ENCODE data around the gene TPH1. TPM values are rescaled to one million over a fixed set of nuclear protein-coding genes. Genes with fewer than 3 reads are reported as not detected.
"Not testable (repeated sequence)": the region's sequence is repeated elsewhere in the genome, so short reads cannot be mapped to it uniquely, and the experiment has no call there.

TPH1 gene
- total RNA-seq, 1 donor from 2014 or later = not detected

DNA sequence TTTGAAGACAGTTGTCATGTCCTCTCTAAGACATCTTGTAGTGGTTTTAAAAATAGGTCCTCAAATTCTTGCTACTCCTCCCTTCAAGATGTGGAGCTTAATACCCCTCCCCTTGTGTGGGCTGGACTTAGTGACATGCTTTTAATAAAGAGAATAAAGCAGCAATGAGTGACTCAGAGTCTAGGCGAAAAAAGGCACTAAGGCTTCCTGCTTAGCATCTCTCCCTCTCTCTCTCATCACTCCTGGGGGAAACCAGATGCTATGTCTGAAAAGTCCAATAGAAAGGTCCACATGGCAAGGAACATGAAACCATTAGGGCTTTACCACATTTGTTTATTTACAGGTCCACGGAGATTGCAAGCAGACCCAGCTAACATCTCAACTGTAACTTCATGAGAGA, 44.9 kb downstream of the TPH1 start:
- TF ChIP-seq, protein P1, sequence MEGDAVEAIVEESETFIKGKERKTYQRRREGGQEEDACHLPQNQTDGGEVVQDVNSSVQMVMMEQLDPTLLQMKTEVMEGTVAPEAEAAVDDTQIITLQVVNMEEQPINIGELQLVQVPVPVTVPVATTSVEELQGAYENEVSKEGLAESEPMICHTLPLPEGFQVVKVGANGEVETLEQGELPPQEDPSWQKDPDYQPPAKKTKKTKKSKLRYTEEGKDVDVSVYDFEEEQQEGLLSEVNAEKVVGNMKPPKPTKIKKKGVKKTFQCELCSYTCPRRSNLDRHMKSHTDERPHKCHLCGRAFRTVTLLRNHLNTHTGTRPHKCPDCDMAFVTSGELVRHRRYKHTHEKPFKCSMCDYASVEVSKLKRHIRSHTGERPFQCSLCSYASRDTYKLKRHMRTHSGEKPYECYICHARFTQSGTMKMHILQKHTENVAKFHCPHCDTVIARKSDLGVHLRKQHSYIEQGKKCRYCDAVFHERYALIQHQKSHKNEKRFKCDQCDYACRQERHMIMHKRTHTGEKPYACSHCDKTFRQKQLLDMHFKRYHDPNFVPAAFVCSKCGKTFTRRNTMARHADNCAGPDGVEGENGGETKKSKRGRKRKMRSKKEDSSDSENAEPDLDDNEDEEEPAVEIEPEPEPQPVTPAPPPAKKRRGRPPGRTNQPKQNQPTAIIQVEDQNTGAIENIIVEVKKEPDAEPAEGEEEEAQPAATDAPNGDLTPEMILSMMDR (conservative IDR thresholded peaks at IDR 0.05; ENCODE audit: low read depth, low read length) = no peak
- no peak overlapping the region for H3K4me3 ChIP-seq (ENCODE audit: low read depth, low read length)
- no peak for DNase-seq (ENCODE audit: low read depth)

DNA sequence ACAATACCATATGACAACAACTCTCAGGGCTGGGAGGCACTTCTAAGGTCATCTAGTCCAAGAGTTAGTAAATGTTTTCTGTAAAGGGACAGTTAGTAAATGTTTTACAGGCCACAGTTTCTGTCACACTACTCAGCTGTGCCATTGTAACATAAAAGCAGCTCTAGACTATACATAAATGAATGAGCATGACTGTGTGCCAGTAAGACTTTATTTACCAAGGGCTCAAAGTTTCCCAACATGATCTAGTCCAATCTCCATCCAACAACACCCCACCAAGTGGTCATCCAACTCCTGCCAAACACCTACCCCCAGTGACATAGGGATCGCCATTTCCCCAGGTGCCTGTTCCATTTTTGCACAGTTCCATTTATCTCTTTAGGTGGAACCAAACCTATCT, 45.3 kb downstream of the TPH1 start:
- TF ChIP-seq, protein P1 (conservative IDR thresholded peaks at IDR 0.05; ENCODE audit: low read depth, low read length) = no peak
- no peak overlapping the region for H3K4me3 ChIP-seq (ENCODE audit: low read depth, low read length)
- no peak for DNase-seq (ENCODE audit: low read depth)

DNA sequence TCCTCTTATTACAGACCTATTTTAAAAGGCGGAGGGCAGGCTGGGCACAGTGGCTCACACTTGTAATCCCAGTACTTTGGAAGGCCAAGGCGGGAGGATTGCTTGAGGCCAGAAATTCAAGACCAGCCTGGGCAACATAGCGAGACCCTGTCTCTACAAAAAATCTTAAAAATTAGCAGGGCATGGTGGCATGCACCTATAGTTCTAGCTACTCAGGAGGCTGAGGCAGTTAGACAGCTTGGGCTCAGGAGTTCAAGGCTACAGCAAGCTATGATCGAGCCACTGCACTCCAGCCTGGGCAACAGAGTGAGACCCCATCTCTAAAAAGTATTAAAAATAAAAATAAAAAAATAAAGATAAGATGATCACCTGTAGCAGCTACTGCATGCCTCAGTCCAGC, 45.9 kb downstream of the TPH1 start:
- DNase-seq (ENCODE audit: low read depth); H3K4me3 ChIP-seq (ENCODE audit: low read depth, low read length): not testable (repeated sequence)

Other genes with a start within 250 kb of the TPH1 start
- 22.4 and 30.6 TPM in 2 replicates for gene SERGEF, start 33.2 kb downstream of the TPH1 start, total RNA-seq
- gene SAAL1, start 59.8 kb upstream of the TPH1 start, total RNA-seq = 22.8 and 36.5 TPM in 2 replicates
- not detected in 2 replicates for gene MRGPRX3, start 86.3 kb upstream of the TPH1 start, total RNA-seq
- gene MRGPRX4, start 126.6 kb upstream of the TPH1 start, total RNA-seq = not detected in 2 replicates
- 0.22 and 2.8 TPM in 2 replicates for gene SAA4, start 190.5 kb upstream of the TPH1 start, total RNA-seq
- 15.2 and 63.5 TPM in 2 replicates for gene SAA2, start 202.4 kb upstream of the TPH1 start, total RNA-seq
- gene SAA1, start 220.0 kb upstream of the TPH1 start, total RNA-seq = 46.7 and 69.7 TPM in 2 replicates